HTERT RPE-1 (cell line): Measurements from ENCODE around the gene VPS8.

Experiments used
- in situ Hi-C: fragments of 300-500 bp; cut with MboI; formaldehyde crosslinking; loops from 4 replicates; pipeline ENCODE4 v1.14.3; 2020; ENCODE audit warnings: low sequenced_read_pairs

Gene VPS8

GRCh38 chr3:185075547-185075946 is 263.6 kb downstream of the VPS8 start:
- in situ Hi-C loops: no loop called here

GRCh38 chr3:185076219-185076618 is 264.3 kb downstream of the VPS8 start:
- in situ Hi-C loops: no loop called here

- in situ Hi-C loops: no loop called here
Observed at GRCh38 chr3:185079625-185080024, 267.7 kb downstream of the VPS8 start.

GRCh38 chr3:185081521-185081920 is 269.6 kb downstream of the VPS8 start:
- in situ Hi-C loops: no loop called here

- in situ Hi-C loops: no loop called here
Observed at GRCh38 chr3:185082149-185082548, 270.2 kb downstream of the VPS8 start.

- in situ Hi-C loops: no loop called here
Observed at GRCh38 chr3:185082829-185083228, 270.9 kb downstream of the VPS8 start.

GRCh38 chr3:185084402-185084801 is 272.4 kb downstream of the VPS8 start:
- in situ Hi-C loops: no loop called here

GRCh38 chr3:185084901-185085300 is 272.9 kb downstream of the VPS8 start:
- in situ Hi-C loops: no loop called here

GRCh38 chr3:185087419-185087818 is 275.5 kb downstream of the VPS8 start:
- in situ Hi-C loops: no loop called here

- in situ Hi-C loops: no loop called here
Observed at GRCh38 chr3:185089343-185089742, 277.4 kb downstream of the VPS8 start.

- in situ Hi-C loops: no loop called here
Observed at GRCh38 chr3:185089751-185090150, 277.8 kb downstream of the VPS8 start.

GRCh38 chr3:185090811-185091210 is 278.8 kb downstream of the VPS8 start:
- in situ Hi-C loops: no loop called here

- in situ Hi-C loops: no loop called here
Observed at GRCh38 chr3:185093116-185093515, 281.1 kb downstream of the VPS8 start.

- in situ Hi-C loops: no loop called here
Observed at GRCh38 chr3:185094697-185095096, 282.7 kb downstream of the VPS8 start.
